ENCODE measurements around the gene AFAP1L2. TPM values are rescaled to one million over a fixed set of nuclear protein-coding genes. Genes with fewer than 3 reads are reported as not detected.

Gene AFAP1L2
- total RNA-seq, 1 experiment from 2014 or later, result 170 TPM

DNA sequence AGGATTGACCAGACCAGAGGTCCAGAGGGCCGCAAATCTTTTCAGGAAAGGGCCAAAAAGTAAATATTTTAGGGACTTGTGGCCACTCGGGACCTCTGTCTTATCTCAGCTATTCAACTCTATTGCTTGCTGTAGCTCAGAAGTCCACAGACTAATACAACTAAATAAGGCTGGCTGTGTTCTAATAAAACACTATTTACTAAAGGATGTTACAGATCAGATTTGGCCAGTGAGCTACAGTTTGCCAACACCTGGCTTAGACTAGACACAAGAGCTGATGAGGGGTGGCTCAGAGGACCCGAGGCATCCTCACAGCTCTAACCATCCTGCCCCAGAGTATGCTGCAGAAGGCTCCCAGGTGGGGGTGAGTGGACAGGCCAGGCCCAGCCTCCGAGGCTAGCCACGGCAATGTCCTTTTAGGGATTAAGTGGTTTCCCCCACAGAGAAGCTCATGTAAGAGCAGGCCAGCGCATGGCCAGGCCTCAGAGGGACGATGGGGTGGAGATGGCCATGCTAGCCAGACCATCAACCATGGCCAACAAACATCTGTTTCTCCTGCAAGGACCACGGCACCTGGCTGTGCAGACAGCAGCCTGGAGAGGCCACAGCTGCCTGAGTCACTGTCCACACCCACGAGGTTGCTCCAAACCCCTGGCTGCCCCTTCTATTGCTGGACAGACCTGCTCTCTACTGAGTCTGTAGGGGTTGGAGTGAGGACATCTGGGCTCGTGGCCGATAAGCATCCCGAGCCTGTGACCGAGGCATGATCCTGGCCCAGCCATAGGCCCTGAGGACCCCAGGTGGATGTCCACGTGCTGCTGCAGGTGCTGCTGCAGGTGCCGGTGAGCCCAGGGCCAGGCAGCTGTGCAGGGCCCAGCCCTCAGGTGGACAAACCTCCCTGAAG, 76.5 kb downstream of the AFAP1L2 start:
- in situ Hi-C loops (cut with HindIII; ENCODE audit: low pct_unique_long_range_greater_than_20kb, low sequenced_read_pairs), result no loop called here
- peak; percentile 13 for ATAC-seq
- peaks cover 8% of the 10 kb centered on the region; the same call in 1 of the 2 replicates for H3K36me3 ChIP-seq (ENCODE audit: control insufficient read depth, insufficient read depth, low read length)

DNA sequence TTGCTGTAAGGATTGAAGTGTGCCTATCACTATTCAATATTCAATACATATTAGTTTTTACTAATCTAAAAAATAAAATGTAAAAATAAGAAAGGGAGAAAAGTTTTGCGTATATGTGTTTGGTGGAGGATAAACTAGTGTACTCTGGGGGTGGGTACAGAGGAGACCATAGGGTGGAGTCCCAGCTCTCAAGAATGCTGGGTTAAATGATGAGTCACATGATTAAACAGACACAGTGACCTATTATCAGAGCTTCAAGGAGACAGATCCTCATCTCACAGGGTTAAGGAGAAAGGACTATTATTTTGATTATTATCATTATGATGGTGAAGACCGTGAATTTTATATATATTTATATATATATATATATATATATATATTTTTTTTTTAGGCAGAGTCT, 77.5 kb downstream of the AFAP1L2 start:
- no TSS peak for BruUV-seq (replicated peaks)
- no peak for DNase-seq (ENCODE audit: low read depth, low spot score)
- Histone ChIP-seq H3K27ac (ENCODE audit: low read length) (no peak overlapping the region), H3K9me3 (ENCODE audit: control insufficient read depth, insufficient read depth, low read depth, low read length) (no peaks in the 10 kb centered on the region), H3K27me3 (ENCODE audit: control insufficient read depth, insufficient read depth, low read length) (no peaks in the 10 kb centered on the region), H3K36me3 (ENCODE audit: control insufficient read depth, insufficient read depth, low read length) (peaks cover 10% of the 10 kb centered on the region; the same call in 1 of the 2 replicates), H3K4me1 (ENCODE audit: control insufficient read depth, insufficient read depth, low read length) (peaks cover 5% of the 10 kb centered on the region; the same call in 1 of the 2 replicates), H3K4me3 (ENCODE audit: low read depth in 2 of 2, low read length in 2 of 2) (no peak overlapping the region)
- intact Hi-C loops (cut with micrococcal nuclease; ENCODE audit: unreplicated experiment), result no loop called here
- TF ChIP-seq CTCF (IDR thresholded peaks at IDR 0.05), result no peak
- no peak for TF ChIP-seq TCF7L2 (IDR thresholded peaks at IDR 0.05; ENCODE audit: low read depth, low read length)
- no peak for TF ChIP-seq POLR2AphosphoS5 (IDR thresholded peaks at IDR 0.05; ENCODE audit: low read depth, low read length)
- TF ChIP-seq SIN3A (IDR thresholded peaks at IDR 0.05; ENCODE audit: borderline replicate concordance, insufficient read depth, low read depth, low read length), result no peak
- TF ChIP-seq, protein P1, sequence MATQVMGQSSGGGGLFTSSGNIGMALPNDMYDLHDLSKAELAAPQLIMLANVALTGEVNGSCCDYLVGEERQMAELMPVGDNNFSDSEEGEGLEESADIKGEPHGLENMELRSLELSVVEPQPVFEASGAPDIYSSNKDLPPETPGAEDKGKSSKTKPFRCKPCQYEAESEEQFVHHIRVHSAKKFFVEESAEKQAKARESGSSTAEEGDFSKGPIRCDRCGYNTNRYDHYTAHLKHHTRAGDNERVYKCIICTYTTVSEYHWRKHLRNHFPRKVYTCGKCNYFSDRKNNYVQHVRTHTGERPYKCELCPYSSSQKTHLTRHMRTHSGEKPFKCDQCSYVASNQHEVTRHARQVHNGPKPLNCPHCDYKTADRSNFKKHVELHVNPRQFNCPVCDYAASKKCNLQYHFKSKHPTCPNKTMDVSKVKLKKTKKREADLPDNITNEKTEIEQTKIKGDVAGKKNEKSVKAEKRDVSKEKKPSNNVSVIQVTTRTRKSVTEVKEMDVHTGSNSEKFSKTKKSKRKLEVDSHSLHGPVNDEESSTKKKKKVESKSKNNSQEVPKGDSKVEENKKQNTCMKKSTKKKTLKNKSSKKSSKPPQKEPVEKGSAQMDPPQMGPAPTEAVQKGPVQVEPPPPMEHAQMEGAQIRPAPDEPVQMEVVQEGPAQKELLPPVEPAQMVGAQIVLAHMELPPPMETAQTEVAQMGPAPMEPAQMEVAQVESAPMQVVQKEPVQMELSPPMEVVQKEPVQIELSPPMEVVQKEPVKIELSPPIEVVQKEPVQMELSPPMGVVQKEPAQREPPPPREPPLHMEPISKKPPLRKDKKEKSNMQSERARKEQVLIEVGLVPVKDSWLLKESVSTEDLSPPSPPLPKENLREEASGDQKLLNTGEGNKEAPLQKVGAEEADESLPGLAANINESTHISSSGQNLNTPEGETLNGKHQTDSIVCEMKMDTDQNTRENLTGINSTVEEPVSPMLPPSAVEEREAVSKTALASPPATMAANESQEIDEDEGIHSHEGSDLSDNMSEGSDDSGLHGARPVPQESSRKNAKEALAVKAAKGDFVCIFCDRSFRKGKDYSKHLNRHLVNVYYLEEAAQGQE (IDR thresholded peaks at IDR 0.05; ENCODE audit: insufficient read depth in 1 of 2, low read depth in 2 of 2, low read length in 1 of 2), result no peak
- ATAC-seq, result no peak
- in situ Hi-C loops (cut with HindIII; ENCODE audit: low pct_unique_long_range_greater_than_20kb, low sequenced_read_pairs), result no loop called here
- ChIA-PET CTCF (interaction anchor here (0.6 kb wide), 2 partner anchors 31 to 177 kb away, joined by 3 to 5 read pairs; no protein-coding TSS in a partner anchor), POLR2A (no interaction called here)

More for the DNA sequence above, 76.5 kb downstream of the AFAP1L2 start:
- no TSS peak for BruUV-seq (replicated peaks)
- no peak for DNase-seq (ENCODE audit: low read depth, low spot score)
- Histone ChIP-seq H3K4me1 (ENCODE audit: control insufficient read depth, insufficient read depth, low read length) (peaks cover 5% of the 10 kb centered on the region; the same call in 1 of the 2 replicates), H3K27me3 (ENCODE audit: control insufficient read depth, insufficient read depth, low read length) (no peaks in the 10 kb centered on the region), H3K4me3 (ENCODE audit: low read depth in 2 of 2, low read length in 2 of 2) (no peak overlapping the region), H3K9me3 (ENCODE audit: control insufficient read depth, insufficient read depth, low read depth, low read length) (no peaks in the 10 kb centered on the region), H3K27ac (ENCODE audit: low read length) (no peak overlapping the region)
- CTCF ChIA-PET, result interaction anchor here (0.6 kb wide), 1 partner anchor 21 kb away, joined by 3 read pairs; no protein-coding TSS in a partner anchor
- TF ChIP-seq SIN3A (IDR thresholded peaks at IDR 0.05; ENCODE audit: borderline replicate concordance, insufficient read depth, low read depth, low read length), result no peak
- TF ChIP-seq CTCF (IDR thresholded peaks at IDR 0.05), result no peak
- TF ChIP-seq, protein P1 (IDR thresholded peaks at IDR 0.05; ENCODE audit: insufficient read depth in 1 of 2, low read depth in 2 of 2, low read length in 1 of 2), result no peak
- TF ChIP-seq TCF7L2 (IDR thresholded peaks at IDR 0.05; ENCODE audit: low read depth, low read length), result no peak
- TF ChIP-seq POLR2AphosphoS5 (IDR thresholded peaks at IDR 0.05; ENCODE audit: low read depth, low read length), result no peak
- intact Hi-C loops (cut with micrococcal nuclease; ENCODE audit: unreplicated experiment), result no loop called here
- POLR2A ChIA-PET, result no interaction called here

Data from Panc1 (cell line).